Measurements from ENCODE around the gene GALK2.

The GALK2 gene

DNA sequence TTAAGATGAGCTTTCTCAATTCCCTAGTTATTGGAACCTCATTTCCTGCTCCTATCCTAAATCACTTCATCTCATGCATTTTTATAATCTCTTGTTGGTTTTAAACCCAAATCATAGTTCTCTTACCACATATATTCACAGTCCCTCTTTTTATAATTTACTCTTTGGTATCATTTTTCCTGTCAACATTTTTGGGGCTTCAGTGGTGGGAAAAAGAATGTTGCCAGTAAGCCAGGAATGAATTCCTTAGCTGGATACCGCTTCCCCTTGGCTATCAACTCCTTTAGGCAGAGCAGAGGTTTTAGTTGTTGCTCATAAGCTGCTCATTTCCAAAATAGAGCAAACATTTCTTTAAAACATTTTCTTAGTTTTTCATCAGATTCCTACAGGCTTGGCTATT, 112.3 kb downstream of the GALK2 start:
- no peak for DNase-seq (ENCODE audit: low read depth)

GRCh38 chr15:49286649-49287404, 116.8 kb downstream of the GALK2 start:
- no peak for DNase-seq (ENCODE audit: low read depth)

DNA sequence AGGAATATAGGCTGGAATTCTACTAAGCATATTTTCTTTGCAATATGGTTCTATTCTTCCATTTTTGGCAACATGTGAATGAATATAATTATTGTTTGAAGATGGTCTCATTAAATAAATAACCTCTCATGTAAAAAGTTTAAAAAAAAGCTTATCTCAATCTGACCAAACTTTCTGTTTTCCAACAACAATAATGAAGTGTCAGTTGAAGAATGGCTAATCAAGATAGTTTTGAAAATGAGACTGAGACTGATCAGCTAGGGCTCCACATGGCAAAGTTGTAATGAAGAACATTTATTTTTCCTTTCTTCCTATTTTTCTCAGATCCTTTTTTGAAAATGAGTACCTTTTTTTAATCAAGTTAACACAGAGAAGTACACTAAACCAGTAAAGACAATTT, 117.4 kb downstream of the GALK2 start:
- no peak for DNase-seq (ENCODE audit: low read depth)

- DNase-seq (ENCODE audit: low read depth), result no peak
Measured at GRCh38 chr15:49288391-49288790, 118.3 kb downstream of the GALK2 start.

GRCh38 chr15:49290191-49290590, 120.1 kb downstream of the GALK2 start:
- no peak for DNase-seq (ENCODE audit: low read depth)

GRCh38 chr15:49293941-49294340, 123.9 kb downstream of the GALK2 start:
- no peak for DNase-seq (ENCODE audit: low read depth)

GRCh38 chr15:49296258-49296657, 126.2 kb downstream of the GALK2 start:
- DNase-seq (ENCODE audit: low read depth), result no peak

DNA sequence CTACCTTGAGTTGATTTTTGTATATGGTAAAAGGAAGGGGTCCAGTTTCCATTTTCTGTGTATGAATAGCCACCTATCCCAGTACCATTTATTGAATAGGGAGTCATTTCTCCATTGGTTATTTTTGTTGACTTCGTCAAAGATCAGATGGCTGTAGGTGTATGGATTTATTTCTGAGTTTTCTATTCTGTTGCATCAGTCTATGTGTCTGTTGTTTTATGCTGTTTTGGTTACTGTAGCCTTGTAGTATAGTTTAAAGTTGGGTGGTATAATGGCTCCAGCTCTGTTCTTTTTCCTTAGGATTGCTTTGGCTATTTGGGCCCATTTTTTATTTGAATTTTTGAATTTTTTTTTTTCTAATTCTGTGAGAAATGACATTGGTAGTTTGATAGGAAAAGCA, 127.5 kb downstream of the GALK2 start:
- no peak for DNase-seq (ENCODE audit: low read depth)

- DNase-seq (ENCODE audit: low read depth), result no peak
Measured at GRCh38 chr15:49300856-49301255, 130.8 kb downstream of the GALK2 start.

GRCh38 chr15:49301562-49301961, 131.5 kb downstream of the GALK2 start:
- DNase-seq (ENCODE audit: low read depth), result no peak

DNA sequence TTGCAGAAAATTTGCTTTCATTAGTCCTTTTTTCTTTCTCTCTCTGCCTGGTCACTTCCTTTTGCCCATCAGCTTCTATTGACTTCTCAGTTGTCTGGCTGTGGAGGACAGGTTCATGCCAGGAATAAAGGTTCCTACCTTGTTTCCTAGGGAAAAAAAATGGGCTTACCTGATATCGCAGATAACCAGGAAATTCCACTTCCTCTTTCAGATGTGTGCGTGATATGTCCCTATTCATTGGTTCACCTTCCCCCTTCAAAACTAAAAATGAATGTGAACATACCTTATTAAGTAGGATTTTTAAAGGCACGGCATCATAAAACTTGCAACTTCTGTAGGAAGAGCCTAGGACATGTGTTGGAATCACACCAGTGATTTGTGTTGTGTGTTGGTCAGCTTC, 133.0 kb downstream of the GALK2 start:
- no peak for DNase-seq (ENCODE audit: low read depth)

DNA sequence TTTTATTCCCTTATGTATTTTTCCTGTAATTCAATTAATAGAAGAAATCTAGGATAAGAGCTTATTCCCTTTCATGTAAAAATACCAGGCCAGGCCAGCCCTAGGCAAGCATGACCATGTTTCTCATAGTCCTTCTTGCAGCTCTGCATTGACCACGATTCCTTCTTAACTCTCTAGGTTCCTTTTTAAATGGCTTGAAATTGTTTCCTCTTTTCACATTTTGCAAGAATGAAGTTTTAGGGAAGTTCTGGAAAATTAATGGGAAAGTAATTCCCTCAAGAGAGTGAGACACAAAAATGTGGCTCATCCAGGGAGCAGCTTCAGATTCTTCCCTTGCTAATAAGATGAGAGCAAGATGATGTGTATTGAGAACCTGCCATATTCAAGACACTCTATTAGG, 136.5 kb downstream of the GALK2 start:
- no peak for DNase-seq (ENCODE audit: low read depth)

GRCh38 chr15:49308686-49309085, 138.6 kb downstream of the GALK2 start:
- no peak for DNase-seq (ENCODE audit: low read depth)

DNA sequence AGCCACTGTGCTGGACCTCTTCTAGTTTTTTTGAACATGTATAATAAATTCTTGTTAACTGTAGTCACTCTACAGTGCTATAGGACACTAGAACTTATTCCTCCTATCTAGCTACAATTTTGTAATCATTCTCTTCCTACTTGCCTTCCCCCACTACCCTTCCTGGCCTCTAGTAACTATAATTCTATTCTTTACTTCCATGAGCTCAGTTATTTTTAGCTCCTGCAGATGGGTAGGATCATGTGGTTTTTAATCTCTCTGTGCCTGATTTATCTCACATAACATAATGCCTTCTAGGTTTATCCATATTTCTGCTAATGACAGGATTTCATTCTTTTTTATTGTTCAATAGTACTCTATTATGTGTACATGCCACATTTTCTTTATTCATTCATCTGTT, 139.8 kb downstream of the GALK2 start:
- no peak for DNase-seq (ENCODE audit: low read depth)

DNA sequence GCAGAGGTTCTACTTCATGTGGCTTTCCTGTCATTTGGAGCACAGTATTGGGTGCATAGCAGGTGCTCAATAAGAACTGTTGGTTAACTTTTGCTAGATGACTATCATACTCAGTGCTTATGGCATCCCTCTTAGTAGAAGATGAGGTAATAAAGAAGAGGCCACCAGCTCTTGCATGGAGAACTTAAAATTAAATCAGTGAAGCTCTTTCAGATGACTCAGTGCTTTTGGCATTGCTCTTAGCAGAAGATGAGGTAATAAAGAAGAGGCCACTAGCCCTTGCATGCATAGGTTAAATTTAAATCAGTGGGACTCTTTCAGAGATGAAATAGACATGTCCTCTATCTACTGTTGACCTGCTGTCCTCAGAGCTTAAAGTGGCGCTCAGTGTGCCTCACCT, 143.6 kb downstream of the GALK2 start:
- no peak for DNase-seq (ENCODE audit: low read depth)

- DNase-seq (ENCODE audit: low read depth), result no peak
Measured at GRCh38 chr15:49314716-49315115, 144.7 kb downstream of the GALK2 start.

GRCh38 chr15:49315391-49315823, 145.4 kb downstream of the GALK2 start:
- DNase-seq (ENCODE audit: low read depth), result no peak

- no peak for DNase-seq (ENCODE audit: low read depth)
Measured at GRCh38 chr15:49320351-49320750, 150.3 kb downstream of the GALK2 start.

DNA sequence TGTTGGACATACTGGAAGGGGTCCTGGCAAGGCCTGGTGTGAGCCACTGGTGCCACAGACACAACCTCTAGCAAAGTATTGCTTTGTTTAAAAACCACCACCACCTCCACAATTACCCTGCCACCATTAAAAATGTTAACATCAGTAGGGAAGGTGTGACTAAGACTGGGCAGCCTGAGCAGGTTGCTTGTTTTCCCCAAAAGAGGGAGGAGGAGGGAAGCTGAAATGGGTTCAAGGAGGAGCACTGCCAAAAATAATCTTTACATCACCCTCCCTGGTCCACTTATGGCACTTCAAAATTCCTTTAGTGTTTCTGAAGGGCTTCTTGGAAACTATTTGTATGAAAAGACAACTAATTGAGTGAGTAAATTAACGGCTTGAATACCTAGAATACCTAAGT, 153.2 kb downstream of the GALK2 start:
- DNase-seq (ENCODE audit: low read depth), result no peak

GRCh38 chr15:49327927-49328326, 157.9 kb downstream of the GALK2 start:
- no peak for DNase-seq (ENCODE audit: low read depth)

- DNase-seq (ENCODE audit: low read depth), result no peak
Measured at GRCh38 chr15:49328941-49329340, 158.9 kb downstream of the GALK2 start.

- no peak for DNase-seq (ENCODE audit: low read depth)
Measured at GRCh38 chr15:49330166-49330565, 160.1 kb downstream of the GALK2 start.

DNA sequence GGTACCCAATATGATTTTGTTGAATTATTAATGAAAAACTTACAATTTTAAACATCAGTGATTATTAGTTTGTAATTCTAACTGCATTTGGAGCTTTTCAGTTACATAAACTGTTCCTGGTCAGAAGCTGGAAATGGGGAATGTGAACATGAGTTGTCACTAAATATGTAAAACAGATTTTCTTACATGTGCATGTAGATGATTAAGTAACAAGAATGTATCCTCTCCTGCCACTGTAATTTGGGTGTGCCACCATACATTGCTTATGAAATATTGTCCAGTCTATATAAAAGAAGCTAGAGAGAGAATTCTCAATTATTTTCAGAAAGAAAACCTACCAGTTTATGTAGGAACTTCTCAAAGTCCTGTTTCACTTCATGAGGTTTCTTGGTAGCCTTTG, 161.4 kb downstream of the GALK2 start:
- DNase-seq (ENCODE audit: low read depth), result no peak

DNA sequence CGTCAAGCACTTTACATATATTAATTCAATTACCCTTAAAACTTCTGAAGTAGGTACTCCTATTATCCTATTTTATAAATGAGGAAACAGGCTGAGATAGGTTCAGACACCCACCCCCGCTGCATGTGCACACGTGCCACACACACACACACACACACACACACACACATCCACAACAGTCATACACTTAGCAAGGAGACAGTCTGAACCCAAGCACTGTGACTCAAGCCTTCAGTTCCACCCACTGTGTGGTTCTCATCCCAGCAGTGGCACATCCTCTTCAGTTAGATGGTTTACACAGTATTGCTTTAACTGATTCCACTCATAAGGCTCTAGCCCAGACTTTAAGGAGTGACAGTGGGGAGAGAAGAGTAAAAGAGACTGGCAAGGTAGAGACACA, 161.9 kb downstream of the GALK2 start:
- DNase-seq (ENCODE audit: low read depth), result no peak
